GM23338 (cell line): ENCODE results near the gene RRBP1. TPM values are rescaled to one million over a fixed set of nuclear protein-coding genes. Genes with fewer than 3 reads are reported as not detected.

Source experiments
- ATAC-seq: fragments of 200-7000 bp; cut with Tn5 transposase; 3 replicates; pipeline ENCODE4 v1.9.1; 2020
- DNase-seq: peaks from one replicate; pipeline ENCODE4 v3.0.0-alpha.2; 2015; ENCODE audit warnings: low spot score
- H2AFZ ChIP-seq: fragments of 200-600 bp; sonication (generic); 2 replicates; pipeline ENCODE4 v1.8.0; 2016; ENCODE audit warnings: antibody characterized with exemption, mild to moderate bottlenecking, moderate library complexity
- H3F3A ChIP-seq: fragments of 200-600 bp; sonication (generic); replicated peaks from 2 replicates; pipeline ENCODE4 v1.8.0; 2017; ENCODE audit warnings: antibody characterized with exemption, mixed run types, low read depth
- H3K27ac ChIP-seq: fragments of 200-600 bp; sonication (generic); 2 replicates; pipeline ENCODE4 v1.6.1; 2016; ENCODE audit warnings: low read depth
- H3K27me3 ChIP-seq: fragments of 200-600 bp; sonication (generic); 2 replicates; pipeline ENCODE4 v1.8.0; 2016; ENCODE audit warnings: mild to moderate bottlenecking, mixed run types, moderate library complexity; ENCODE audit not compliant: insufficient read depth
- H3K36me3 ChIP-seq: fragments of 200-600 bp; sonication (generic); 2 replicates; pipeline ENCODE4 v1.8.0; 2016; ENCODE audit warnings: mild to moderate bottlenecking; ENCODE audit not compliant: insufficient read depth
- H3K4me1 ChIP-seq: fragments of 200-600 bp; sonication (generic); 2 replicates; pipeline ENCODE4 v1.8.0; 2016; ENCODE audit warnings: mild to moderate bottlenecking, moderate library complexity; ENCODE audit not compliant: insufficient read depth
- H3K4me2 ChIP-seq: fragments of 200-600 bp; sonication (generic); 2 replicates; pipeline ENCODE4 v1.7.1; 2017; ENCODE audit warnings: mixed run types
- H3K4me3 ChIP-seq: fragments of 200-600 bp; sonication (generic); 2 replicates; pipeline ENCODE4 v1.6.1; 2016; ENCODE audit warnings: mixed run types
- H3K79me2 ChIP-seq: fragments of 200-600 bp; sonication (generic); replicated peaks from 2 replicates; pipeline ENCODE4 v1.8.0; 2017; ENCODE audit warnings: mild to moderate bottlenecking; ENCODE audit not compliant: insufficient read depth
- H3K9me2 ChIP-seq: fragments of 200-600 bp; sonication (generic); 2 replicates; pipeline ENCODE4 v1.8.0; 2017; ENCODE audit not compliant: insufficient read depth
- H4K20me1 ChIP-seq: fragments of 200-600 bp; sonication (generic); replicated peaks from 2 replicates; pipeline ENCODE4 v1.8.0; 2017; ENCODE audit warnings: mild to moderate bottlenecking; ENCODE audit not compliant: insufficient read depth
- H3K27ac Mint-ChIP-seq: 2 replicates; pipeline ENCODE4 v1.8.0; 2020; ENCODE audit warnings: inconsistent platforms, mild to moderate bottlenecking, moderate library complexity, mixed read lengths
- H3K27me3 Mint-ChIP-seq: 3 replicates; pipeline ENCODE4 v1.8.0; 2022; ENCODE audit warnings: low read depth, mild to moderate bottlenecking, moderate library complexity, mixed read lengths, inconsistent platforms; ENCODE audit not compliant: insufficient read depth, poor library complexity
- H3K36me3 Mint-ChIP-seq: 3 replicates; pipeline ENCODE4 v1.8.0; 2021; ENCODE audit warnings: low read depth, mild to moderate bottlenecking, inconsistent platforms, moderate library complexity, mixed read lengths
- H3K4me1 Mint-ChIP-seq: 3 replicates; pipeline ENCODE4 v1.8.0; 2020; ENCODE audit warnings: mild to moderate bottlenecking, inconsistent platforms, mixed read lengths
- H3K4me3 Mint-ChIP-seq: 3 replicates; pipeline ENCODE4 v1.8.0; 2021; ENCODE audit warnings: moderate library complexity, mild to moderate bottlenecking, inconsistent platforms, mixed read lengths
- H3K9me3 Mint-ChIP-seq: 3 replicates; pipeline ENCODE4 v1.8.0; 2020; ENCODE audit warnings: moderate library complexity, mild to moderate bottlenecking, inconsistent platforms, mixed read lengths
- CREB1 ChIP-seq: fragments of 250-450 bp; sonication (Bioruptor Pico); IDR thresholded peaks from 2 replicates; pipeline ENCODE4 v1.5.0; 2020; ENCODE audit warnings: low read depth, mild to moderate bottlenecking, moderate library complexity
- EZH2 ChIP-seq: fragments of 200-600 bp; sonication (generic); IDR thresholded peaks from one replicate; pipeline ENCODE4 v1.8.0; 2017; ENCODE audit warnings: antibody characterized with exemption, mild to moderate bottlenecking, low read depth; ENCODE audit not compliant: unreplicated experiment
- EZH2phosphoT487 ChIP-seq: fragments of 200-600 bp; sonication (generic); IDR thresholded peaks from one replicate; pipeline ENCODE4 v1.8.1; 2018; ENCODE audit warnings: antibody characterized with exemption; ENCODE audit not compliant: unreplicated experiment
- POLR2AphosphoS5 ChIP-seq: IDR thresholded peaks from 2 replicates; pipeline ENCODE4 v1.6.1; 2016; ENCODE audit warnings: antibody characterized with exemption, low read depth
- STAT1 ChIP-seq: IDR thresholded peaks from one replicate; pipeline ENCODE4 v1.6.1; 2016; ENCODE audit warnings: antibody characterized with exemption; ENCODE audit not compliant: unreplicated experiment
- ZNF331 ChIP-seq: fragments of 250-450 bp; sonication (Bioruptor Pico); IDR thresholded peaks from 2 replicates; pipeline ENCODE4 v1.5.0; 2020; ENCODE audit warnings: low read depth, mild to moderate bottlenecking, moderate library complexity
- polyA plus RNA-seq: library from polyadenylated mRNA; unstranded; fragments of >200 nt; fragmentation: Nextera tagmentation; extraction: Ambion mirVana; gene quantifications from 2 replicates; pipeline ENCODE4 v1.2.1, GENCODE V29; 2016
- total RNA-seq: library from RNA; depleted of rRNA; stranded (reverse); fragments of >200 nt; shearing (Covaris generic); gene quantifications from 2 replicates; pipeline ENCODE4 v1.2.3, GENCODE V29; 2014
- TF ChIP-seq, protein P1 (sequence below): fragments of 250-450 bp; sonication (Bioruptor Pico); IDR thresholded peaks from 2 replicates; pipeline ENCODE4 v1.5.0; 2020; ENCODE audit warnings: mild to moderate bottlenecking, moderate library complexity
- TF ChIP-seq, protein P2 (sequence below): IDR thresholded peaks from one replicate; pipeline ENCODE4 v1.6.1; 2018; ENCODE audit warnings: antibody characterized with exemption; ENCODE audit not compliant: unreplicated experiment

The RRBP1 gene
- total and polyA plus RNA-seq, 2 experiments from 2014 or later = 105 to 113 TPM

DNA sequence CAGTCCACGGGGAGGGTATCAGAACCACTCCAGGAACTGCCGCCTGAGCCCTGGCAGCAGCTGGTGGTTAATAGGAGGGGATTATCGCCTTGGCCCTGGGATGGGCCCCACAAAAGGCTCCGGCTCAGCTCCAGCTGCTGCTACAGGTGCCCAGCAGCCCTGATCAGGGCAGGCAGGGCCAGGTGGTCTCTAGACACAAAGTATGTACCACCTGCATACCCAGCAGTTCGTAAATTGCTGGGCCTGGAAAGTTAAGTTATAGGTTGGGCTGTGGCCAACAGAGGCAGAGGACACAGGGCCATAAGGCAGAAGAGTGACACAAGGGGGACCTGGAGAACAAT is 35.1 kb downstream of the RRBP1 start:
- Mint-ChIP-seq H3K9me3 (no peaks in the 10 kb centered on the region), H3K4me3 (no peak overlapping the region), H3K27ac (peak overlapping the region; percentile 6; the same call in 1 of the 2 replicates), H3K4me1 (peaks cover 40% of the 10 kb centered on the region), H3K27me3 (peaks cover 12% of the 10 kb centered on the region), H3K36me3 (peaks cover 3% of the 10 kb centered on the region; the same call in 2 of the 3 replicates)
- Histone ChIP-seq H3K27me3 (no peaks in the 10 kb centered on the region), H2AFZ (no peak overlapping the region), H3K4me1 (peaks cover 11% of the 10 kb centered on the region), H3K4me3 (no peak overlapping the region), H3K36me3 (no peaks in the 10 kb centered on the region), H3F3A (no peaks in the 10 kb centered on the region), H3K9me2 (no peaks in the 10 kb centered on the region), H3K27ac (no peak overlapping the region), H4K20me1 (peaks cover 11% of the 10 kb centered on the region), H3K79me2 (peaks cover 91% of the 10 kb centered on the region), H3K4me2 (no peak overlapping the region)
- no peak for TF ChIP-seq CREB1 (CRISPR knock-in tag)
- TF ChIP-seq STAT1 = no peak
- TF ChIP-seq, protein P1, sequence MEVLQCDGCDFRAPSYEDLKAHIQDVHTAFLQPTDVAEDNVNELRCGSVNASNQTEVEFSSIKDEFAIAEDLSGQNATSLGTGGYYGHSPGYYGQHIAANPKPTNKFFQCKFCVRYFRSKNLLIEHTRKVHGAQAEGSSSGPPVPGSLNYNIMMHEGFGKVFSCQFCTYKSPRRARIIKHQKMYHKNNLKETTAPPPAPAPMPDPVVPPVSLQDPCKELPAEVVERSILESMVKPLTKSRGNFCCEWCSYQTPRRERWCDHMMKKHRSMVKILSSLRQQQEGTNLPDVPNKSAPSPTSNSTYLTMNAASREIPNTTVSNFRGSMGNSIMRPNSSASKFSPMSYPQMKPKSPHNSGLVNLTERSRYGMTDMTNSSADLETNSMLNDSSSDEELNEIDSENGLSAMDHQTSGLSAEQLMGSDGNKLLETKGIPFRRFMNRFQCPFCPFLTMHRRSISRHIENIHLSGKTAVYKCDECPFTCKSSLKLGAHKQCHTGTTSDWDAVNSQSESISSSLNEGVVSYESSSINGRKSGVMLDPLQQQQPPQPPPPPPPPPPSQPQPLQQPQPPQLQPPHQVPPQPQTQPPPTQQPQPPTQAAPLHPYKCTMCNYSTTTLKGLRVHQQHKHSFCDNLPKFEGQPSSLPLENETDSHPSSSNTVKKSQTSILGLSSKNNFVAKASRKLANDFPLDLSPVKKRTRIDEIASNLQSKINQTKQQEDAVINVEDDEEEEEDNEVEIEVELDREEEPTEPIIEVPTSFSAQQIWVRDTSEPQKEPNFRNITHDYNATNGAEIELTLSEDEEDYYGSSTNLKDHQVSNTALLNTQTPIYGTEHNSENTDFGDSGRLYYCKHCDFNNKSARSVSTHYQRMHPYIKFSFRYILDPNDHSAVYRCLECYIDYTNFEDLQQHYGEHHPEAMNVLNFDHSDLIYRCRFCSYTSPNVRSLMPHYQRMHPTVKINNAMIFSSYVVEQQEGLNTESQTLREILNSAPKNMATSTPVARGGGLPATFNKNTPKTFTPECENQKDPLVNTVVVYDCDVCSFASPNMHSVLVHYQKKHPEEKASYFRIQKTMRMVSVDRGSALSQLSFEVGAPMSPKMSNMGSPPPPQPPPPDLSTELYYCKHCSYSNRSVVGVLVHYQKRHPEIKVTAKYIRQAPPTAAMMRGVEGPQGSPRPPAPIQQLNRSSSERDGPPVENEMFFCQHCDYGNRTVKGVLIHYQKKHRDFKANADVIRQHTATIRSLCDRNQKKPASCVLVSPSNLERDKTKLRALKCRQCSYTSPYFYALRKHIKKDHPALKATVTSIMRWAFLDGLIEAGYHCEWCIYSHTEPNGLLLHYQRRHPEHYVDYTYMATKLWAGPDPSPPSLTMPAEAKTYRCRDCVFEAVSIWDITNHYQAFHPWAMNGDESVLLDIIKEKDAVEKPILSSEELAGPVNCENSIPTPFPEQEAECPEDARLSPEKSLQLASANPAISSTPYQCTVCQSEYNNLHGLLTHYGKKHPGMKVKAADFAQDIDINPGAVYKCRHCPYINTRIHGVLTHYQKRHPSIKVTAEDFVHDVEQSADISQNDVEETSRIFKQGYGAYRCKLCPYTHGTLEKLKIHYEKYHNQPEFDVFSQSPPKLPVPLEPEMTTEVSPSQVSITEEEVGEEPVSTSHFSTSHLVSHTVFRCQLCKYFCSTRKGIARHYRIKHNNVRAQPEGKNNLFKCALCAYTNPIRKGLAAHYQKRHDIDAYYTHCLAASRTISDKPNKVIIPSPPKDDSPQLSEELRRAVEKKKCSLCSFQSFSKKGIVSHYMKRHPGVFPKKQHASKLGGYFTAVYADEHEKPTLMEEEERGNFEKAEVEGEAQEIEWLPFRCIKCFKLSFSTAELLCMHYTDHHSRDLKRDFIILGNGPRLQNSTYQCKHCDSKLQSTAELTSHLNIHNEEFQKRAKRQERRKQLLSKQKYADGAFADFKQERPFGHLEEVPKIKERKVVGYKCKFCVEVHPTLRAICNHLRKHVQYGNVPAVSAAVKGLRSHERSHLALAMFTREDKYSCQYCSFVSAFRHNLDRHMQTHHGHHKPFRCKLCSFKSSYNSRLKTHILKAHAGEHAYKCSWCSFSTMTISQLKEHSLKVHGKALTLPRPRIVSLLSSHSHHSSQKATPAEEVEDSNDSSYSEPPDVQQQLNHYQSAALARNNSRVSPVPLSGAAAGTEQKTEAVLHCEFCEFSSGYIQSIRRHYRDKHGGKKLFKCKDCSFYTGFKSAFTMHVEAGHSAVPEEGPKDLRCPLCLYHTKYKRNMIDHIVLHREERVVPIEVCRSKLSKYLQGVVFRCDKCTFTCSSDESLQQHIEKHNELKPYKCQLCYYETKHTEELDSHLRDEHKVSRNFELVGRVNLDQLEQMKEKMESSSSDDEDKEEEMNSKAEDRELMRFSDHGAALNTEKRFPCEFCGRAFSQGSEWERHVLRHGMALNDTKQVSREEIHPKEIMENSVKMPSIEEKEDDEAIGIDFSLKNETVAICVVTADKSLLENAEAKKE (CRISPR knock-in tag) = no peak
- TF ChIP-seq, protein P2, sequence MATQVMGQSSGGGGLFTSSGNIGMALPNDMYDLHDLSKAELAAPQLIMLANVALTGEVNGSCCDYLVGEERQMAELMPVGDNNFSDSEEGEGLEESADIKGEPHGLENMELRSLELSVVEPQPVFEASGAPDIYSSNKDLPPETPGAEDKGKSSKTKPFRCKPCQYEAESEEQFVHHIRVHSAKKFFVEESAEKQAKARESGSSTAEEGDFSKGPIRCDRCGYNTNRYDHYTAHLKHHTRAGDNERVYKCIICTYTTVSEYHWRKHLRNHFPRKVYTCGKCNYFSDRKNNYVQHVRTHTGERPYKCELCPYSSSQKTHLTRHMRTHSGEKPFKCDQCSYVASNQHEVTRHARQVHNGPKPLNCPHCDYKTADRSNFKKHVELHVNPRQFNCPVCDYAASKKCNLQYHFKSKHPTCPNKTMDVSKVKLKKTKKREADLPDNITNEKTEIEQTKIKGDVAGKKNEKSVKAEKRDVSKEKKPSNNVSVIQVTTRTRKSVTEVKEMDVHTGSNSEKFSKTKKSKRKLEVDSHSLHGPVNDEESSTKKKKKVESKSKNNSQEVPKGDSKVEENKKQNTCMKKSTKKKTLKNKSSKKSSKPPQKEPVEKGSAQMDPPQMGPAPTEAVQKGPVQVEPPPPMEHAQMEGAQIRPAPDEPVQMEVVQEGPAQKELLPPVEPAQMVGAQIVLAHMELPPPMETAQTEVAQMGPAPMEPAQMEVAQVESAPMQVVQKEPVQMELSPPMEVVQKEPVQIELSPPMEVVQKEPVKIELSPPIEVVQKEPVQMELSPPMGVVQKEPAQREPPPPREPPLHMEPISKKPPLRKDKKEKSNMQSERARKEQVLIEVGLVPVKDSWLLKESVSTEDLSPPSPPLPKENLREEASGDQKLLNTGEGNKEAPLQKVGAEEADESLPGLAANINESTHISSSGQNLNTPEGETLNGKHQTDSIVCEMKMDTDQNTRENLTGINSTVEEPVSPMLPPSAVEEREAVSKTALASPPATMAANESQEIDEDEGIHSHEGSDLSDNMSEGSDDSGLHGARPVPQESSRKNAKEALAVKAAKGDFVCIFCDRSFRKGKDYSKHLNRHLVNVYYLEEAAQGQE = no peak
- TF ChIP-seq POLR2AphosphoS5 = no peak
- no peak for TF ChIP-seq ZNF331 (CRISPR knock-in tag)
- no peak for TF ChIP-seq EZH2
- TF ChIP-seq EZH2phosphoT487 = no peak
- ATAC-seq = no peak
- DNase-seq = no peak
